GM12873 (cell line): ENCODE measurements around the gene TRPV3.

Experiments used
- CTCF ChIP-seq: IDR thresholded peaks from 2 replicates; pipeline ENCODE4 v1.5.1; 2012; ENCODE audit warnings: low read depth, mild to moderate bottlenecking, moderate library complexity, low read length, control low read depth; ENCODE audit not compliant: insufficient read depth; ENCODE audit errors: missing control alignments

TRPV3 gene

DNA sequence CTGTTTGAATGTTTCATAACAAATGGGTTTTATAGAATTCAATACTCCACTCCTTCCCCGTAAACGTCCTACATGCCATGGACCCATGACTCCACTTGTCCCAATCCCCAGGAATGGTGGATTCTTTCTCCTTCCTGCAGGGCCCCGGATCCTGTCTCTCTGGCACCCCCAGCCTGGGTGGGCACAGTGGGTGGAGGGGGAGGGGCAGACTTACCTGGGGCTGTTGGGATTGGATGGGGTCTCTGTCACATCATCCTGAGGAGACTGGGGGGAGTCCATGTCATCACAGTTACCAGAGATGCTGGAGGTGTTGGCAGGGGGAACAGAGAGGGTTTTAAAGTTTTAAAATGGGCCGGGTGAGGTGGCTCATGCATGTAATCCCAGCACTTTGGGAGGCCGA is 13.2 kb downstream of the TRPV3 start:
- no peak for TF ChIP-seq CTCF

DNA sequence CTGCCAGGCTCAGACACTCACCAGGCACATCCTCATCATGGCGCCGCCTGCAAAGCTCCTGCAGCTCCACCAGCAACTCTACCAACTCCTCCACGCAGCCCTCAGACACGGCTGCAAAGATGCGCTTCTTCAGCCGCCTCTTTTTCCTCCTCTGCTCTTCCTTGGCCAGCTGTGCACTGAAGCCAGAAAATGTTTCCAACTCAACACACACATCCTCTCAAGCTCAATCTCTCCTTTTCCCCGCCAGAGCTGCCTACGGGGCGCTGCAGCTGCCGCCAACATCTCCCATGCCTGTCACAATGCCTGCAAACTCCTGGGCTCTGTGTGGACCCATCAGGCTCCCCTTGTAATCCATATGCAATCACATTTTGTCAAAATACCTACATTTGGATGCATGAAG is 14.2 kb downstream of the TRPV3 start:
- no peak for TF ChIP-seq CTCF

DNA sequence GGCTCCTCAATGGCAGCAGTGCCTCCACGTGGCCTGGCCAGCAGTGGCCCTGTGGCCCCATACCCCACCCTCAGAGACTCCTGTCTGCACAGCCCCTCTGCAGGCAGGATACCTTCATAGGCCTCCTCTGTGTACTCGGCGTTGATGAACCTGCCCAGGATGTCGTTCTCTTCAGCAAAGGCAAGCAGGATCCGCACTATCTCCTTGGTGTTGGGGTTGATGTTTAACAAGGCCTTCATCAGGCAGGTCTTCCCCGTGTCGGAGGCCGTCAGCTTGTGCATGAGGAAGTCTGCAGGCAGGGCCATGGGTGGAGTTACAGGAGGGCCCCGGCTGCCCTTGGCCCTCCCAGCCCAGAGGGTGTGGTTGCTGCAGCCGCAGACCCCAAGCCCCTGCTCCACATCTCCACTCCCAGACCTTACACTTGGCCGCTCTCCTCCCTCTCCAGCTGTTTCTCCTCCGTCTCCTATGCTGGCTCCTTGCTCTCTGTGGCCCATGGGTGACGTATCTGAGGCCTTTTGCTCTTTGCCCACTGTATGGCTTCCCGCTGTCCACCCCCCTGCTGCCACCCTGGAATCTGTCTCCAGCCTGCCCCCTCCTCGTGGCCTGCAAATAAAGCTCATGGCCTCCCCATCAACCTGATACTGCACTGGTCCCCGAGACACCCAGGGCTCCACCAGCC is 15.1 kb downstream of the TRPV3 start:
- no peak for TF ChIP-seq CTCF

DNA sequence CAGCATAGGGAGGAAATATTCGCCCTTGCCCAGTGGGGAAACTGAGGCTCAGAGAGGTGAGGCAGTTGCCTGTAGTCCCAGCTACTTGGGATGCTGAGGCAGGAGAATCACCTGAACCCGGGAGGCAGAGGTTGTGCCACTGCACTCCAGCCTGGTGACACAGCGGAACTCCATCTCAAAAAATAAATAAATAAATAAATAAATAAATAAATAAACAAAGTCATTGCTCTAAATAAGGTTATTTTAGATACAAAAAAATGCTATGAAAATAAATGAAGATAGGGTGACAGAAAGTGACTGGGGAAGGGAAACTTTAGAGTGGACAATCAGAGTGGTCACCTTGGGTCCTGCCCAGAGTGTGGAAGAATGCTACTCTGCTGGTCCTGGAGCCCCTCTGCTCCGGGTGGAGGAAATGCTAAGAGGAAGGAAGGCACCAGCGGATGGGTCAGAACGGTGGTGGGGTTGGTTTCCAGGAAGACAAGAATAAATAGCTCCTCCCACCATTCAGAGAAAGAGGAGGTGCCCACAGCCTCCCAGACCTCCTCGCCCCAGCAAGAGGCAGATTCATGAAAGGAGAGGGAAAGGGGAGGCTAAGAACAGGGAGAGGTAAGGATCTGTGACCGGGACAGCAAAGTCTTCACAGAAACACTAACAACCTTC is 17.6 kb downstream of the TRPV3 start:
- TF ChIP-seq CTCF = no peak

GRCh38 chr17:3536716-3537115 is 20.9 kb downstream of the TRPV3 start:
- no peak for TF ChIP-seq CTCF

DNA sequence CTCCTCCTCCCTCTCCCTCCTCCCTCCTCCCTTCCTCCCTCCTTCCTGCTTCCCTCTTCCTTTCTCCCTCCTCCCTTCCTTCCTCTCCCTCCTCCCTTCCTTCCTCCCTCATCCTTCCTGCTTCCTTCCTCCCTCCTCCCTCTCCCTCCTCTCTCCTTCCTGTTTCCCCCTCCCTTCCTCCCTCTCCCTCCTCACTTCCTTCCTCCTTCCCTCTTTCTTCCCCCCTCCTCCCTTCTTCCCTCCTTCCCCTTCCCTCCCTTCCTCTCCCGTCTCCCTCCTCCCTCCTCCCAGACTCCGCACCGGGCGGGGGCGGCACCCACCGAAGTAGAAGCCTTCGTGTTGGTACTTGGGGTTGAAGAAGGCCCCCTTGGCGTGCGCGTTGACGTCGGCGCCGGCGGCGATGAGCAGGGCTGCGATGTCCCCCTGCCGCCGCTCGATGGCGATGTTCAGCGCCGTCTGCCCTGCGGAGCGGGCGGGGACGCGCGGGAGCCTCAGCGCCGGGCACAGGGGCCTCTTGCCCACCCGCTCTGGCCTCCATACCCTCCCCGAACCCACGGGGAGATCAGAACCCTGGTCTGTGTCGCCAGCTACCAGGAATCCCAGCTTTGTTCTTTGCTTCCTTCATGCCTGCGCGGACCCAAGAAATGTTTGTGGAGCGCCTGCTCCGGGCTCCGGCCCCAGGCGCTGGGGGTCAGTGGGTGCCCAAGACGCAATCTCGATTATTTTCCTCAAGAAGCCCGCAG is 22.2 kb downstream of the TRPV3 start:
- TF ChIP-seq CTCF = peak; percentile 61

DNA sequence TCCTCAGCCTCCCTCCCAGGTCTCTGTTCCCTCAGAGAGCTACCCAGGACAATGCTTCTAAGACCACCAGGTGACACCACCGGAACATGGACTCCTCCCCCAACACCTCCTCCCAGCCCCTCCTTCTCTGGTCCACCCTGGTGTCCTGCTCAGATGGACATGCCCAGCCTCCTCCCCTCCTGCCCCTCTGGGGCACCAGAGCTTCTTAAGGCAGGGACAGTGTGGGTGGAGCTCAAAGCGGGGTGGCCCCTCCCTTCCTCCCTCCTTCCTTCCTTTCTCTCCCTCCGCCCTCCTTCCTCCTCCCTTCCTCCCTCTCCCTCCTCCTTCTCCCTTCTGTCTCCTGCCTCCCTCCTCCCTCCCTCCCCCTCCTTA is 22.7 kb downstream of the TRPV3 start:
- no peak for TF ChIP-seq CTCF
